Neural progenitor cell (in vitro differentiated cells): ENCODE results near the gene PLA2G2C.

ENCODE experiments used
- EZH2phosphoT487 ChIP-seq: fragments of 200-600 bp; sonication (generic); IDR thresholded peaks from 2 replicates; pipeline ENCODE4 v1.6.1; 2017; ENCODE audit warnings: antibody characterized with exemption
- TF ChIP-seq, protein P1 (sequence below): fragments of 200-600 bp; sonication (generic); IDR thresholded peaks from 2 replicates; pipeline ENCODE4 v1.5.1; 2017; ENCODE audit warnings: antibody characterized with exemption, mild to moderate bottlenecking

GRCh38 chr1:20180844-20181207 lies 5.5 kb downstream of the PLA2G2C start:
- TF ChIP-seq, protein P1, sequence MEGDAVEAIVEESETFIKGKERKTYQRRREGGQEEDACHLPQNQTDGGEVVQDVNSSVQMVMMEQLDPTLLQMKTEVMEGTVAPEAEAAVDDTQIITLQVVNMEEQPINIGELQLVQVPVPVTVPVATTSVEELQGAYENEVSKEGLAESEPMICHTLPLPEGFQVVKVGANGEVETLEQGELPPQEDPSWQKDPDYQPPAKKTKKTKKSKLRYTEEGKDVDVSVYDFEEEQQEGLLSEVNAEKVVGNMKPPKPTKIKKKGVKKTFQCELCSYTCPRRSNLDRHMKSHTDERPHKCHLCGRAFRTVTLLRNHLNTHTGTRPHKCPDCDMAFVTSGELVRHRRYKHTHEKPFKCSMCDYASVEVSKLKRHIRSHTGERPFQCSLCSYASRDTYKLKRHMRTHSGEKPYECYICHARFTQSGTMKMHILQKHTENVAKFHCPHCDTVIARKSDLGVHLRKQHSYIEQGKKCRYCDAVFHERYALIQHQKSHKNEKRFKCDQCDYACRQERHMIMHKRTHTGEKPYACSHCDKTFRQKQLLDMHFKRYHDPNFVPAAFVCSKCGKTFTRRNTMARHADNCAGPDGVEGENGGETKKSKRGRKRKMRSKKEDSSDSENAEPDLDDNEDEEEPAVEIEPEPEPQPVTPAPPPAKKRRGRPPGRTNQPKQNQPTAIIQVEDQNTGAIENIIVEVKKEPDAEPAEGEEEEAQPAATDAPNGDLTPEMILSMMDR, result no peak
- no peak for TF ChIP-seq EZH2phosphoT487
